Measurements from ENCODE around the gene AGBL4. TPM values are rescaled to one million over a fixed set of nuclear protein-coding genes. Genes with fewer than 3 reads are reported as not detected.

AGBL4 gene
- total and polyA plus RNA-seq, 2 experiments from 2014 or later = not detected

GRCh38 chr1:48937732-48938131 lies 1086.0 kb downstream of the AGBL4 start:
- WGBS, 2 experiments (ENCODE audit: low coverage in 1 of 2, low lambda C conversion rate in 2 of 2, missing lambda C conversion rate in 2 of 2) = 78% methylated on average over 1 of the region's 1 CpG
- Histone ChIP-seq H3K9me2 (ENCODE audit: insufficient read depth) (no peaks in the 10 kb centered on the region), H3K9ac (no peak overlapping the region), H3K4me3 (no peak overlapping the region), H3K36me3 (ENCODE audit: low read depth) (no peaks in the 10 kb centered on the region), H4K20me1 (ENCODE audit: insufficient read depth) (no peaks in the 10 kb centered on the region), H3K9me3 (ENCODE audit: low read depth) (no peaks in the 10 kb centered on the region), H3K27ac (no peak overlapping the region), H3K79me2 (ENCODE audit: insufficient read depth) (no peaks in the 10 kb centered on the region), H2AFZ (no peak overlapping the region), H3K4me2 (ENCODE audit: unreplicated experiment) (no peak overlapping the region), H3K4me1 (ENCODE audit: insufficient read depth) (no peaks in the 10 kb centered on the region), H3F3A (ENCODE audit: insufficient read depth) (no peaks in the 10 kb centered on the region), H3K27me3 (replicated peaks; ENCODE audit: insufficient read depth) (no peaks in the 10 kb centered on the region)
- no peak for DNase-seq
- TF ChIP-seq EZH2phosphoT487 (IDR thresholded peaks at IDR 0.05; ENCODE audit: insufficient read depth, low read depth) (no peak), EZH2 (IDR thresholded peaks at IDR 0.05; ENCODE audit: insufficient read depth, poor library complexity, severe bottlenecking) (no peak)
- in situ Hi-C loops (cut with MboI) = no loop called here

- Histone ChIP-seq H3F3A (ENCODE audit: insufficient read depth) (no peaks in the 10 kb centered on the region), H3K4me2 (ENCODE audit: unreplicated experiment) (no peak overlapping the region), H3K79me2 (ENCODE audit: insufficient read depth) (no peaks in the 10 kb centered on the region), H3K9ac (no peak overlapping the region), H3K9me3 (ENCODE audit: low read depth) (no peaks in the 10 kb centered on the region), H3K4me3 (no peak overlapping the region), H3K27me3 (replicated peaks; ENCODE audit: insufficient read depth) (no peaks in the 10 kb centered on the region), H4K20me1 (ENCODE audit: insufficient read depth) (no peaks in the 10 kb centered on the region), H3K4me1 (ENCODE audit: insufficient read depth) (0 out of 2 replicates have a peak, but pooled peaks cover 5% of the 10 kb centered on the region), H3K27ac (no peak overlapping the region), H3K9me2 (ENCODE audit: insufficient read depth) (no peaks in the 10 kb centered on the region), H3K36me3 (ENCODE audit: low read depth) (no peaks in the 10 kb centered on the region), H2AFZ (no peak overlapping the region)
- peak; percentile 26 for DNase-seq
- TF ChIP-seq EZH2 (IDR thresholded peaks at IDR 0.05; ENCODE audit: insufficient read depth, poor library complexity, severe bottlenecking) = no peak
- WGBS, 2 experiments (ENCODE audit: low coverage in 1 of 2, low lambda C conversion rate in 2 of 2, missing lambda C conversion rate in 2 of 2) = 3 to 13% methylated on average over 2 of the region's 2 CpGs
- in situ Hi-C loops (cut with MboI) = no loop called here
Measured at GRCh38 chr1:48936436-48936835, 1087.3 kb downstream of the AGBL4 start.

GRCh38 chr1:48932366-48932765 lies 1091.4 kb downstream of the AGBL4 start:
- in situ Hi-C loops (cut with MboI) = no loop called here

GRCh38 chr1:48931506-48932192 lies 1092.1 kb downstream of the AGBL4 start:
- Histone ChIP-seq H3K4me3 (peak overlapping the region; percentile 41; the same call in 1 of the 2 replicates), H3K79me2 (ENCODE audit: insufficient read depth) (no peaks in the 10 kb centered on the region), H3K36me3 (ENCODE audit: low read depth) (no peaks in the 10 kb centered on the region), H3K9me3 (ENCODE audit: low read depth) (no peaks in the 10 kb centered on the region), H3K27ac (no peak overlapping the region), H3F3A (ENCODE audit: insufficient read depth) (peaks cover 6% of the 10 kb centered on the region; the same call in 1 of the 2 replicates), H3K4me1 (ENCODE audit: insufficient read depth) (0 out of 2 replicates have a peak, but pooled peaks cover 8% of the 10 kb centered on the region), H4K20me1 (ENCODE audit: insufficient read depth) (no peaks in the 10 kb centered on the region), H3K9ac (no peak overlapping the region), H3K9me2 (ENCODE audit: insufficient read depth) (no peaks in the 10 kb centered on the region), H3K4me2 (ENCODE audit: unreplicated experiment) (peak overlapping the region; percentile 56), H2AFZ (0 out of 2 replicates have a peak overlapping the region, but pooled peaks have one; percentile 13), H3K27me3 (replicated peaks; ENCODE audit: insufficient read depth) (no peaks in the 10 kb centered on the region)
- TF ChIP-seq EZH2phosphoT487 (IDR thresholded peaks at IDR 0.05; ENCODE audit: insufficient read depth, low read depth) = no peak
- no peak for TF ChIP-seq EZH2 (IDR thresholded peaks at IDR 0.05; ENCODE audit: insufficient read depth, poor library complexity, severe bottlenecking)
- DNase-seq = peak; percentile 68
- in situ Hi-C loops (cut with MboI) = no loop called here
- WGBS, 2 experiments (ENCODE audit: low coverage in 1 of 2, low lambda C conversion rate in 2 of 2, missing lambda C conversion rate in 2 of 2) = 2% methylated on average over 7 of the region's 7 CpGs

More at GRCh38 chr1:48932366-48932765, 1091.4 kb downstream of the AGBL4 start:
- H3F3A ChIP-seq (ENCODE audit: insufficient read depth) = peaks cover 6% of the 10 kb centered on the region; the same call in 1 of the 2 replicates
- WGBS, 2 experiments (ENCODE audit: low coverage in 1 of 2, low lambda C conversion rate in 2 of 2, missing lambda C conversion rate in 2 of 2) = 38 to 55% methylated on average over 1 of the region's 1 CpG
- 0 out of 2 replicates have a peak, but pooled peaks cover 8% of the 10 kb centered on the region for H3K4me1 ChIP-seq (ENCODE audit: insufficient read depth)
- no peak overlapping the region for H3K4me2 ChIP-seq (ENCODE audit: unreplicated experiment)
- H3K9me3 ChIP-seq (ENCODE audit: low read depth) = no peaks in the 10 kb centered on the region
- H3K27me3 ChIP-seq (replicated peaks; ENCODE audit: insufficient read depth) = no peaks in the 10 kb centered on the region
- no peak overlapping the region for H3K4me3 ChIP-seq
- no peaks in the 10 kb centered on the region for H3K9me2 ChIP-seq (ENCODE audit: insufficient read depth)
- H3K27ac ChIP-seq = no peak overlapping the region
- TF ChIP-seq EZH2phosphoT487 (IDR thresholded peaks at IDR 0.05; ENCODE audit: insufficient read depth, low read depth) (no peak), EZH2 (IDR thresholded peaks at IDR 0.05; ENCODE audit: insufficient read depth, poor library complexity, severe bottlenecking) (no peak)
- DNase-seq = no peak
- no peaks in the 10 kb centered on the region for H3K36me3 ChIP-seq (ENCODE audit: low read depth)
- no peaks in the 10 kb centered on the region for H3K79me2 ChIP-seq (ENCODE audit: insufficient read depth)
- H4K20me1 ChIP-seq (ENCODE audit: insufficient read depth) = no peaks in the 10 kb centered on the region
- H2AFZ ChIP-seq = no peak overlapping the region
- no peak overlapping the region for H3K9ac ChIP-seq

Data from GM23248 (cell line).